Measurements from ENCODE around the gene CADPS2. TPM values are rescaled to one million over a fixed set of nuclear protein-coding genes. Genes with fewer than 3 reads are reported as not detected.

CADPS2 gene
- total RNA-seq, 2 experiments from 2014 or later: not detected

DNA sequence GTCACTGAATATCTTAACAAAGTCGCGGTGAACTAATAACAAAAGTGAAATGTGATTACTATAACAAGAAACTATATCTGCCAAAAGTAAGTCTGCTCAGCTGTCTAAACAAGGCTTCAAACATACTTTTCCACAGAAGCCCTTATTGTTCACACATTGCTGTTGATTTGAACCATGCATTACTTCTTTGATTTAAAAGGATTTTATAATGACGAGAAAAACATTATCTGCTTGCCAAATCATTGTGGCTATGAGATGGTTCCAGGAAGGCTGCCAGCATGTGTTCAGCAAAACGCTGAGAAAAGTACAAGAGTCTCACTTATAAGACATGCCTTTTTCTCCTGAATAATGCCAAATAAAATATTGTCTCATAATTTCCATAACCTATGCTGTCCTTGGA lies 211.8 kb downstream of the CADPS2 start:
- no peak for DNase-seq (ENCODE audit: low spot score)
- no peak overlapping the region for H3K4me2 ChIP-seq (ENCODE audit: low read length)
- H3K9me3 ChIP-seq (ENCODE audit: low read length): no peaks in the 10 kb centered on the region
- POLR2A ChIA-PET: no interaction called here
- intact Hi-C loops (cut with micrococcal nuclease; ENCODE audit: unreplicated experiment): no loop called here
- TF ChIP-seq, protein P1, sequence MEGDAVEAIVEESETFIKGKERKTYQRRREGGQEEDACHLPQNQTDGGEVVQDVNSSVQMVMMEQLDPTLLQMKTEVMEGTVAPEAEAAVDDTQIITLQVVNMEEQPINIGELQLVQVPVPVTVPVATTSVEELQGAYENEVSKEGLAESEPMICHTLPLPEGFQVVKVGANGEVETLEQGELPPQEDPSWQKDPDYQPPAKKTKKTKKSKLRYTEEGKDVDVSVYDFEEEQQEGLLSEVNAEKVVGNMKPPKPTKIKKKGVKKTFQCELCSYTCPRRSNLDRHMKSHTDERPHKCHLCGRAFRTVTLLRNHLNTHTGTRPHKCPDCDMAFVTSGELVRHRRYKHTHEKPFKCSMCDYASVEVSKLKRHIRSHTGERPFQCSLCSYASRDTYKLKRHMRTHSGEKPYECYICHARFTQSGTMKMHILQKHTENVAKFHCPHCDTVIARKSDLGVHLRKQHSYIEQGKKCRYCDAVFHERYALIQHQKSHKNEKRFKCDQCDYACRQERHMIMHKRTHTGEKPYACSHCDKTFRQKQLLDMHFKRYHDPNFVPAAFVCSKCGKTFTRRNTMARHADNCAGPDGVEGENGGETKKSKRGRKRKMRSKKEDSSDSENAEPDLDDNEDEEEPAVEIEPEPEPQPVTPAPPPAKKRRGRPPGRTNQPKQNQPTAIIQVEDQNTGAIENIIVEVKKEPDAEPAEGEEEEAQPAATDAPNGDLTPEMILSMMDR (conservative IDR thresholded peaks at IDR 0.05; ENCODE audit: low read length): no peak
- no peak for TF ChIP-seq EZH2phosphoT487 (IDR thresholded peaks at IDR 0.05; ENCODE audit: borderline replicate concordance, low read depth, low read length)
- no TSS peak for BruUV-seq (replicated peaks)
- H3K79me2 ChIP-seq (ENCODE audit: insufficient read depth, low read depth, low read length): no peaks in the 10 kb centered on the region
- CTCF ChIA-PET (ENCODE audit: unreplicated experiment): no interaction called here
- H3K4me1 ChIP-seq (ENCODE audit: insufficient read depth, low read length, poor library complexity, severe bottlenecking): no peaks in the 10 kb centered on the region
- H3K36me3 ChIP-seq (ENCODE audit: insufficient read depth, low read length): no peaks in the 10 kb centered on the region
- no peak overlapping the region for H3K4me3 ChIP-seq (ENCODE audit: low read depth, low read length, poor library complexity, severe bottlenecking)
- no peak overlapping the region for H2AFZ ChIP-seq (ENCODE audit: low read length)
- no peak overlapping the region for H3K27ac ChIP-seq (ENCODE audit: low read depth, low read length, poor library complexity, severe bottlenecking)
- no peaks in the 10 kb centered on the region for H3K9me2 ChIP-seq (ENCODE audit: insufficient read depth, low read length)
- no peaks in the 10 kb centered on the region for H4K20me1 ChIP-seq (ENCODE audit: insufficient read depth, low read length)

DNA sequence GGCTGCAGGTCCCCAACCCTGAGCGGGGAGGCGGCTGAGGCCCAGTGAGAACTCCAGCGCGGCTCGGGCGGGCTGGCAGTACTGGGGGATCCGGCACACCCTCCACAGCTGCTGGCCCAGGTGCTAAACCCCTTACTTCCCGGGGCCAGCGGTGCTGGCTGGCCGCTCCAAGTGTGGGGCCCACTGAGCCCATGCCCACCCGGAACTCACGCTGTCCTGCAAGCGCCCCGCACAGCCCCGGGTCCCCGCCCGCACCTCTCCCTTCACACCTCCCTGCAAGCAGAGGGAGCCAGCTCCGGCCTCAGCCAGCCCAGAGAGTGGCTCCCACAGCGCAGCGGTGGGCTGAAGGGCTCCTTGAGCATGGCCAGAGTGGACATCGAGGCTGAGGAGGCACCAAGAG lies 212.3 kb downstream of the CADPS2 start:
- Histone ChIP-seq H3K27ac (ENCODE audit: low read depth, low read length, poor library complexity, severe bottlenecking) (no peak overlapping the region), H3K4me1 (ENCODE audit: insufficient read depth, low read length, poor library complexity, severe bottlenecking) (no peaks in the 10 kb centered on the region), H3K36me3 (ENCODE audit: insufficient read depth, low read length) (no peaks in the 10 kb centered on the region), H2AFZ (ENCODE audit: low read length) (no peak overlapping the region), H3K9me3 (ENCODE audit: low read length) (no peaks in the 10 kb centered on the region), H3K4me2 (ENCODE audit: low read length) (no peak overlapping the region), H4K20me1 (ENCODE audit: insufficient read depth, low read length) (no peaks in the 10 kb centered on the region), H3K4me3 (ENCODE audit: low read depth, low read length, poor library complexity, severe bottlenecking) (no peak overlapping the region), H3K79me2 (ENCODE audit: insufficient read depth, low read depth, low read length) (no peaks in the 10 kb centered on the region), H3K9me2 (ENCODE audit: insufficient read depth, low read length) (no peaks in the 10 kb centered on the region)
- DNase-seq (ENCODE audit: low spot score): no peak
- CTCF ChIA-PET (ENCODE audit: unreplicated experiment): no interaction called here
- POLR2A ChIA-PET: no interaction called here
- TF ChIP-seq, protein P1 (conservative IDR thresholded peaks at IDR 0.05; ENCODE audit: low read length): no peak
- TF ChIP-seq EZH2phosphoT487 (IDR thresholded peaks at IDR 0.05; ENCODE audit: borderline replicate concordance, low read depth, low read length): no peak
- intact Hi-C loops (cut with micrococcal nuclease; ENCODE audit: unreplicated experiment): no loop called here
- no TSS peak for BruUV-seq (replicated peaks)

DNA sequence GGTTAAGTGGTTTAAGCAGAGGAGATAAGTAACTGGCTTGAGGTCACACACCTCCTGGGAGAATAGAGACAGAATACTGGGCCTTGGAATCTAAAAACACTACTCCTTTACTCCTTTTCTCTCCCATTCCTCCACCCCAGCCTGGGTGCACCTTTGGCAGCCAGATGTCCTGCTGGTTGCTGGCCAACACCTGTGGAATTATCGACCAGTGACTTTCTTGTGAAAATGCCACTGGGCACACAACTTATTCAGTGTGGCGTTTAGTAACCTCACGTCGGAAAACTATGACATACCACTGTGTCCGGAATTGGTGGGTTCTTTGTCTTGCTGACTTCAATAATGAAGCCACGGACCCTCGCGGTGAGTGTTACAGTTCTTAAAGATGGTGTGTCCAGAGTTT lies 213.7 kb downstream of the CADPS2 start:
- BruUV-seq (replicated peaks): no TSS peak
- ChIA-PET POLR2A (no interaction called here), CTCF (ENCODE audit: unreplicated experiment) (no interaction called here)

More for the DNA sequence above, 213.7 kb downstream of the CADPS2 start:
- Histone ChIP-seq H3K27ac (ENCODE audit: low read depth, low read length, poor library complexity, severe bottlenecking) (no peak overlapping the region), H3K9me3 (ENCODE audit: low read length) (no peaks in the 10 kb centered on the region), H2AFZ (ENCODE audit: low read length) (no peak overlapping the region), H3K36me3 (ENCODE audit: insufficient read depth, low read length) (no peaks in the 10 kb centered on the region), H3K4me3 (ENCODE audit: low read depth, low read length, poor library complexity, severe bottlenecking) (no peak overlapping the region), H4K20me1 (ENCODE audit: insufficient read depth, low read length) (no peaks in the 10 kb centered on the region), H3K4me1 (ENCODE audit: insufficient read depth, low read length, poor library complexity, severe bottlenecking) (no peaks in the 10 kb centered on the region), H3K79me2 (ENCODE audit: insufficient read depth, low read depth, low read length) (no peaks in the 10 kb centered on the region), H3K4me2 (ENCODE audit: low read length) (no peak overlapping the region), H3K9me2 (ENCODE audit: insufficient read depth, low read length) (no peaks in the 10 kb centered on the region)
- TF ChIP-seq EZH2phosphoT487 (IDR thresholded peaks at IDR 0.05; ENCODE audit: borderline replicate concordance, low read depth, low read length): no peak
- TF ChIP-seq, protein P1 (conservative IDR thresholded peaks at IDR 0.05; ENCODE audit: low read length): no peak
- DNase-seq (ENCODE audit: low spot score): no peak
- intact Hi-C loops (cut with micrococcal nuclease; ENCODE audit: unreplicated experiment): no loop called here
